ENCODE results near the gene RAB11FIP4. TPM values are rescaled to one million over a fixed set of nuclear protein-coding genes. Genes with fewer than 3 reads are reported as not detected.

RAB11FIP4 gene
- total and polyA plus RNA-seq, 9 of the 15 experiments (the other 6 are each of a cell fraction or from before 2014, with no cell fraction given) = 0.62 to 16.6 (median 8.9) TPM

GRCh38 chr17:31457391-31458234, 66.1 kb downstream of the RAB11FIP4 start (continued):
- TF ChIP-seq HDAC1 (IDR thresholded peaks at IDR 0.05) (peak in 1 of 2 experiments; percentile 69; a peak in 2 of 4 replicates), FOS (IDR thresholded peaks at IDR 0.05; ENCODE audit: extremely low read depth, insufficient read length) (no peak), ZNF445 (CRISPR knock-in tag; IDR thresholded peaks at IDR 0.05; ENCODE audit: low read depth) (no peak), MYBL2 (IDR thresholded peaks at IDR 0.05; ENCODE audit: low read depth) (no peak), MYBL2 (CRISPR knock-in tag; IDR thresholded peaks at IDR 0.05; ENCODE audit: borderline replicate concordance) (no peak), ZNF449 (CRISPR knock-in tag; IDR thresholded peaks at IDR 0.05) (no peak), THRA (IDR thresholded peaks at IDR 0.05) (no peak), ZSCAN29 (IDR thresholded peaks at IDR 0.05) (no peak), XRCC5 (IDR thresholded peaks at IDR 0.05; ENCODE audit: low read depth, low read length) (no peak), PKNOX1 (IDR thresholded peaks at IDR 0.05) (no peak), JUND (IDR thresholded peaks at IDR 0.05; ENCODE audit: borderline replicate concordance, low read depth, low read length) (peak; percentile 44), JUND (tag; IDR thresholded peaks at IDR 0.05; ENCODE audit: borderline replicate concordance, low read depth, low read length) (no peak), MNT (conservative IDR thresholded peaks at IDR 0.05) (no peak), CBX1 (IDR thresholded peaks at IDR 0.05; ENCODE audit: low read depth) (peak; percentile 61; the same call in 1 of the 2 replicates), HMGN3 (IDR thresholded peaks at IDR 0.05; ENCODE audit: borderline replicate concordance, extremely low read depth, insufficient read length, low read depth, low read length) (no peak), ZNF592 (IDR thresholded peaks at IDR 0.05) (no peak; the same call in 1 of the 2 replicates), NFATC3 (IDR thresholded peaks at IDR 0.05) (no peak), PHF20 (IDR thresholded peaks at IDR 0.05; ENCODE audit: partially characterized antibody) (peak; percentile 46)

Measured in K562 (cell line).